ENCODE measurements around the gene BRMS1. TPM values are rescaled to one million over a fixed set of nuclear protein-coding genes. Genes with fewer than 3 reads are reported as not detected.

BRMS1 gene
- total RNA-seq, 1 donor from 2014 or later = 37.8 TPM

GRCh38 chr11:66310324-66310723, 34.6 kb downstream of the BRMS1 start:
- H3K36me3 ChIP-seq = no peaks in the 10 kb centered on the region
- intact Hi-C loops (cut with DNase I) = no loop called here
- DNase-seq (no peak), ATAC-seq (no peak)
- TF ChIP-seq CTCF (IDR thresholded peaks at IDR 0.05) = no peak
- H3K27ac ChIP-seq = no peak overlapping the region
- no peaks in the 10 kb centered on the region for H3K27me3 ChIP-seq (ENCODE audit: low read depth)
- H3K9me3 ChIP-seq = no peaks in the 10 kb centered on the region
- H3K4me3 ChIP-seq = no peak overlapping the region
- peaks cover 10% of the 10 kb centered on the region for H3K4me1 ChIP-seq

- no peaks in the 10 kb centered on the region for H3K27me3 ChIP-seq (ENCODE audit: low read depth)
- H3K4me3 ChIP-seq = no peak overlapping the region
- intact Hi-C loops (cut with DNase I) = no loop called here
- no peak overlapping the region for H3K27ac ChIP-seq
- no peak for DNase-seq
- no peaks in the 10 kb centered on the region for H3K36me3 ChIP-seq
- H3K9me3 ChIP-seq = no peaks in the 10 kb centered on the region
- TF ChIP-seq CTCF (IDR thresholded peaks at IDR 0.05) = no peak
- H3K4me1 ChIP-seq = peaks cover 10% of the 10 kb centered on the region
- ATAC-seq = no peak
Measured at GRCh38 chr11:66309475-66309874, 35.4 kb downstream of the BRMS1 start.

GRCh38 chr11:66302656-66303055, 42.2 kb downstream of the BRMS1 start:
- Histone ChIP-seq H3K4me3 (no peak overlapping the region), H3K36me3 (no peaks in the 10 kb centered on the region), H3K27me3 (ENCODE audit: low read depth) (no peaks in the 10 kb centered on the region), H3K27ac (no peak overlapping the region), H3K4me1 (no peaks in the 10 kb centered on the region), H3K9me3 (no peaks in the 10 kb centered on the region)
- intact Hi-C loops (cut with DNase I) = no loop called here
- no peak for DNase-seq
- TF ChIP-seq CTCF (IDR thresholded peaks at IDR 0.05) = no peak
- ATAC-seq = no peak

- intact Hi-C loops (cut with DNase I) = no loop called here
- Histone ChIP-seq H3K9me3 (no peaks in the 10 kb centered on the region), H3K27ac (no peak overlapping the region), H3K36me3 (no peaks in the 10 kb centered on the region), H3K4me3 (no peak overlapping the region), H3K4me1 (no peaks in the 10 kb centered on the region), H3K27me3 (ENCODE audit: low read depth) (peaks cover 10% of the 10 kb centered on the region)
- ATAC-seq (no peak), DNase-seq (no peak)
- TF ChIP-seq CTCF (IDR thresholded peaks at IDR 0.05) = no peak
Measured at GRCh38 chr11:66299186-66299585, 45.7 kb downstream of the BRMS1 start.

- Histone ChIP-seq H3K27me3 (ENCODE audit: low read depth) (peaks cover 24% of the 10 kb centered on the region), H3K4me1 (no peaks in the 10 kb centered on the region), H3K4me3 (no peak overlapping the region), H3K9me3 (no peaks in the 10 kb centered on the region), H3K36me3 (no peaks in the 10 kb centered on the region), H3K27ac (no peak overlapping the region)
- ATAC-seq (no peak), DNase-seq (no peak)
- intact Hi-C loops (cut with DNase I) = no loop called here
- TF ChIP-seq CTCF (IDR thresholded peaks at IDR 0.05) = no peak
Measured at GRCh38 chr11:66297610-66298009, 47.3 kb downstream of the BRMS1 start.
